ENCODE results near the gene ARMH1. TPM values are rescaled to one million over a fixed set of nuclear protein-coding genes. Genes with fewer than 3 reads are reported as not detected.
"Not testable (repeated sequence)": the region's sequence is repeated elsewhere in the genome, so short reads cannot be mapped to it uniquely, and the experiment has no call there.

ARMH1 gene
- total RNA-seq, 1 donor from 2014 or later, result not detected

- no peak for DNase-seq
Measured at GRCh38 chr1:44645476-44646244, 28.9 kb upstream of the ARMH1 start.

- no peak for DNase-seq
Measured at GRCh38 chr1:44646261-44647110, 28.0 kb upstream of the ARMH1 start.

DNA sequence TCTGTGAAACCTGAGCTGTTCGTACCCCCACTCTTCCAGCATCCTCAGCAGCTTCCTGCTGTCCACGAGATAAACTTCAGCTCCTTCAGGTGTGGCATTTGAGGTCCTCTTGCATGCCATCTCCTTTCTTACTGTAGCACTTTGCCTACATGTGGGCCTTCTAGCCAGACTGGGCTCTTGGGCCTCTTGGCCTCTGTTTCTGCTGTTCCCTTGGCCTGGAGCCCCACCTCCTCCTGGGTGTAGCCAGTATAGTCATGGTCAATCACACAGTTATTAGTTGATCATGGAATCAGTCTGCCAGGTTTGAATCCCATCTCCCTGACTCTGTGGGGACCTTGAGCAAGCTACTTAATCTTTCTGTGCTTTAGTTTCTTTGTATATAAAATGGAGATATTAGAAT is 26.6 kb upstream of the ARMH1 start:
- DNase-seq, result no peak

DNA sequence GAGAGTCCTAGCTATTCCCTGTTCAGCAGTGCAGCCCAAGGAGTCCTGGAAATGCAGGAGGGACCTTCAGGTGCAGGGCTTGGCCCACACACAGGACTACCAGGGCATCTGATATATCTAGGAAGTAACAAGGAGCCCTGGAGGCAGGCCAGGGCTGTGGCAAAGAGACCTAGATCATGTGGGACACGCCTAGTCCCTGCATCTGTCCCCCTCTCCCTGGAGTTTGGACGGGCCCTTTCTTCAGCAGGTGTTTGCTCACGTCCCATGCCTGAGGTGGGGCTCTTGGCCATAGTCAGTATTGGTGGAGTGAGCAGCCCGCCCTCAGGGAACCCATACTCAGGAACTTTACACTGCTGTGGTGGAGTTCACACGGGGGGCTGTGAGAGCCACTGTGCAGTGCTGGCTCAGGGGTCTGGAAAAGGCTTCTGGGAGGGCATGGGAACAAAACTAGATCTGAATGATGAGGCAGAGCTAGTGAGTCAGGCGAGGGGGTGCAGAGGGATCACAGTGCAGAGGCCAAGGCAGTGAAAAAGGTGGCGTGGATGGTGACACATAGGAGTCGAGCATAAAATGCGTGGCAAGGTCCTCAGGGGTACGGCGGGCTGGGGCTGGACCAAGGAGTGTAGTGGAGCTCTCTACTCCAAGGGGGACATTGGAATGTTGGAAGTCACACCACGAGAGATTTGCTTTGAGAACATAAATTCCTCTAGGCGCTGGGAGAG is 25.8 kb upstream of the ARMH1 start:
- no peak for DNase-seq

DNA sequence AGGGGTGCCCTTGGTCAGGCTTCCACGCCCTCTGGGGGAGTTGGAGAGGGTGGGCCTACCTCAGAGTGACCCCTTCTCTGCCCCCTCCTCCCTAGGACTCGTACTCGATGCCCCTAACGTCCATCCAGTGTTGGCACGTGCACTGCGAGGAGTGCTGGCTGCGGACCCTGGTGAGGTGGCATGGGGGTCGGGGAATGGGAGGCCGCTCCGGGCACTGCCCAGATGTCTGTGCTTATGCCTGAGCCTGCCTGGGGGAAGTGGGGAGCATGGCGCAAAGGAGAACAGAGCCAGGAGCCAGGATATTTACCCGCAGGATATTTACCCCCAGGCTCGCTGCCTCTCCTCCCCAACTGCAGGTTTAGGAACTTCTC is 24.7 kb upstream of the ARMH1 start:
- no peak for DNase-seq

GRCh38 chr1:44650159-44650831 is 24.2 kb upstream of the ARMH1 start:
- DNase-seq, result no peak

DNA sequence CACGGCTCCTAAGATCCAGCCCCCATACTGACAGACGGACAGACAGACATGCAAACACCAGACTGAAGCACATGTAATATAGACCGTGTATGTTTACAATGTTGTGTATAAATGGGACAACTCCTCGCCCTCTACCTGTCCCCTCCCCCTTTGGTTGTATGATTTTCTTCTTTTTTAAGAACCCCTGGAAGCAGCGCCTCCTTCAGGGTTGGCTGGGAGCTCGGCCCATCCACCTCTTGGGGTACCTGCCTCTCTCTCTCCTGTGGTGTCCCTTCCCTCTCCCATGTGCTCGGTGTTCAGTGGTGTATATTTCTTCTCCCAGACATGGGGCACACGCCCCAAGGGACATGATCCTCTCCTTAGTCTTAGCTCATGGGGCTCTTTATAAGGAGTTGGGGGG is 23.4 kb upstream of the ARMH1 start:
- no peak for DNase-seq

DNA sequence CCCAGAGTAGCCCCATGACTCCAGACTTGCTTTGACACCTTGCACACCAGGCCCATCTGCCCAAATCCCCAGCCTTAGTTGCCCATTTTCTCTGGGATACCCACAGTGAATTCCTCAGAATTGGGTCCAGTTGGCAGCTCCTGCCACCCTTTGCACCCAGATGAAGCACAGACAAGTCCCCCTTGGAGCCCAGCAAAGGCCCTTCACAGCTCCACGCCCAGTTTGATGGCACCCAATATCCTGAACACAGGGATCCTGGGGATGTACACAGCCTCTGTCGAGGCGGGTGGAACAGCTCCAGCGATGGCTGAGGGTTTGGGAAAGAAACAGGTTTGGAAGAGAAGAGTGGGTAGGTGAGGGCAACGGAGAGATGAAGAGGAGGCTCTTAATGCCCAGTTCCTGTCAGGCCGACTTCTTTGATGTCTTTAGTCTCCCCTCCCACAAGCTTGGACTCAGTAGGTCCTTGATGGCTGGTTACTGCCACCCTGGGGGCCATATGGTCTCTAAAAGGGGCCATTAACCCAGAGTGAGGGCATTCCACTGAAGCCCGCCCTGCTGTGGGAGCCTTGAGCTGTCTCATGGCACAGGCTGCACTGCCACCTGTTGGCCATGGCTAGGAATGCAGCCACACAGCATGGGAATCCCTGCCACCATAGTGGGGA is 21.9 kb upstream of the ARMH1 start:
- DNase-seq, result peak; percentile 85

GRCh38 chr1:44653107-44653964 is 21.2 kb upstream of the ARMH1 start:
- DNase-seq, result no peak

GRCh38 chr1:44654621-44655187 is 19.8 kb upstream of the ARMH1 start:
- DNase-seq, result no peak

DNA sequence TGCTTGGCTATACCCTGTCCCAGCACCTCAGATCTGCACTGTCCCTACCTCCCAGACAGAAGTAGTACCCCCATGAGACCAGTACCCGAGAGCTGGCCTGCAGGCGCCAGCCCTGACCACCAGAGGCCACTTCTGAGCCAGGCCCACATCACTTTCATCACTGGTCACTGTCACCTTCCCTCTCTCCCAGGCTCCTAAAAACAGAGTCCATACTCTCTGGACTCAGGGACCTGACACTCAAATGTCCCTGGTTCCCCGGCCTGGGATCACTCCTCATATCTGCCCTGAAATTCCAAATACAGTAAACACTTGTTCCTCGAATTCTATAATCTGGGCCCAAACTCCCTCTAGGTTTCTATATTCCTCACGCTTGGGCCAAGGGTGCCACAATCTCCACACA is 18.9 kb upstream of the ARMH1 start:
- DNase-seq, result peak; percentile 49

DNA sequence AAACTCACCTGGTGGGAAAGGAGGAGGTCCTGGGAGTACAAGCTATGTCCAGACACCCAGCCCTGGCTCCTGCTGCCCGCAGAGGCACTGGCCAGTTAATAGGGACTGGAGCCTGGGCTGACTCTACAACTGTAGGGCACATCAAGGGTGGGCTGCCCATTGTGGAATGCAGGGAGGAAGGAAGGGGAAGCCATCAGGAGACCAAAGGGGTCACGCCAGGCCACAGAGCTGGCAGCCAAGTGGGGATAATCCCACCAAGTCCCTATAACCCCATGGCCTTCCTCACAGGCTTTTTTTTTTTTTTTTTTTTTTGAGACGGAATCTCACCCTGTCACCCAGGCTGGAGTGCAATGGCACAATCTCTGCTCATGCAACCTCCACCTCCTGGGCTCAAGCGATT is 14.9 kb upstream of the ARMH1 start:
- no peak for DNase-seq

DNA sequence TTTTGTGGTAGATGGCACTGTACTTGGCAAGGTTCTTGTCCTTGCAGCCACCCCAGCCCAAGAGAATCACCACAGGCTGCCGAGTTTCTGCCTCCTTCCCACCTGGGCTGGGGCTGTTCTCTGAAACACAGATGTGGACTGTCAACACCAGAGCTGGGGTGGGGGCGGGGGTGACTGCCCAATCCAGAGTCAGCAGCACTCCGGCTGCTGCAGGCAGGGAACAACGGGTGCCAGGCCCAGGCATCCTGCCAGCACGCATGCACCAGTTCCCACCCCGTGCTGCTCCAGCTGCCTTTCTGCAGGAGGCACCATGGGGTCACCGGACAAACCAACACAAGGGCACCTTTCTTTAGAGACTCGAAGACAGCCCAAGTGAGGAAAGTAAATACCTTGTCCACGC is 14.3 kb upstream of the ARMH1 start:
- peak; percentile 30 for DNase-seq

GRCh38 chr1:44661781-44662682 is 12.5 kb upstream of the ARMH1 start:
- no peak for DNase-seq

DNA sequence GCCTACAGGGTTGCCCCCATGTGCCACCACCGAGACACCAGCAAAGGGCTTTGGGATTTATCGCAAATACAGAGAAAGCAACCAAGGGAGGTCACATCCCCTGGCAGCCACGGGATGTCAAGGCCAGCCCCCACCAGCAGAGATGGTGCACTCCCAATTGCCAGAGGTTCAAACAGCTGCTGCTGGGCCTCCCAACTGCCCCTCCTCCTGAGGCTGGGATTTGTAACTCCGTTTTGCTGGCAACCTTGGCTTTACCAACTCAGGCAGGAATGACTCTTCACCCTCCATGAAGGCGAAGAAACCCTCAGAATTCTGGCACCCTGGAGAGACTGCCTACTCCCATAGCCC is 11.9 kb upstream of the ARMH1 start:
- no peak for DNase-seq

DNA sequence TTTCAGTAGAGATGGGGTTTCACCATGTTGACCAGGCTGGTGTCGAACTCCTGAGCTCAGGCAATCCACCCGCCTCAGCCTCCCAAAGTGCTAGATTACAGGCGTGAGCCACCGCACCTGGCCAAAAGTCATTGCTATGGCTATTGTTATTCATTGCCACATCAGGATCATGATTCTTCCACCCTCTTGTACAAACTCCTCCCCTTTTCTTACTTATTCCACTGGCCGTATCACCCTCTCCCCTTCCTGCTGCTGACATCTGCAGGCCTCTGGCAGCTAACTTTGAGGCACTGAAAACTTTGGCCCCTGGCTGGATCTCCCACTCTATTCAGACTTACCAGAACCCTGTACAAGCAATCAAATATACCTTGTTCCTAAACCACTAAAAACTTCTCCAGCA is 11.1 kb upstream of the ARMH1 start:
- no peak for DNase-seq

GRCh38 chr1:44664730-44665370 is 9.7 kb upstream of the ARMH1 start:
- DNase-seq, result no peak

- not testable (repeated sequence) for DNase-seq
Measured at GRCh38 chr1:44666719-44667118, 7.8 kb upstream of the ARMH1 start.
